Hepatocyte (in vitro differentiated cells): ENCODE measurements around the gene TTC17. TPM values are rescaled to one million over a fixed set of nuclear protein-coding genes. Genes with fewer than 3 reads are reported as not detected.
"Not testable (repeated sequence)": the region's sequence is repeated elsewhere in the genome, so short reads cannot be mapped to it uniquely, and the experiment has no call there.

Experiments used
- DNase-seq: peaks from one replicate; pipeline ENCODE4 v3.0.0-alpha.2; 2016; ENCODE audit warnings: low spot score
- H2AFZ ChIP-seq: fragments of 200-600 bp; sonication (generic); 2 replicates; pipeline ENCODE4 v1.6.0; 2016; ENCODE audit warnings: antibody characterized with exemption, mild to moderate bottlenecking
- H3K27ac ChIP-seq: fragments of 200-600 bp; sonication (generic); 2 replicates; pipeline ENCODE4 v1.5.1; 2016; ENCODE audit warnings: mild to moderate bottlenecking
- H3K27me3 ChIP-seq: fragments of 200-600 bp; sonication (generic); 2 replicates; pipeline ENCODE4 v1.6.1; 2016
- H3K36me3 ChIP-seq: fragments of 200-600 bp; sonication (generic); replicated peaks from 2 replicates; pipeline ENCODE4 v1.5.1; 2016; ENCODE audit warnings: low read depth; ENCODE audit not compliant: insufficient read depth
- H3K4me1 ChIP-seq: fragments of 200-600 bp; sonication (generic); 2 replicates; pipeline ENCODE4 v1.5.1; 2016; ENCODE audit warnings: mild to moderate bottlenecking, moderate library complexity; ENCODE audit not compliant: insufficient read depth
- H3K4me2 ChIP-seq: fragments of 200-600 bp; sonication (generic); 2 replicates; pipeline ENCODE4 v1.6.0; 2016
- H3K4me3 ChIP-seq: fragments of 200-600 bp; sonication (generic); 2 replicates; pipeline ENCODE4 v1.5.1; 2016; ENCODE audit warnings: mild to moderate bottlenecking
- H3K79me2 ChIP-seq: fragments of 200-600 bp; sonication (generic); 2 replicates; pipeline ENCODE4 v1.6.0; 2017; ENCODE audit warnings: mild to moderate bottlenecking
- H3K9me2 ChIP-seq: fragments of 200-600 bp; sonication (generic); replicated peaks from 2 replicates; pipeline ENCODE4 v1.6.0; 2017; ENCODE audit warnings: mild to moderate bottlenecking; ENCODE audit not compliant: insufficient read depth
- H3K9me3 ChIP-seq: fragments of 200-600 bp; sonication (generic); 2 replicates; pipeline ENCODE4 v1.5.1; 2016; ENCODE audit warnings: low read depth, mild to moderate bottlenecking
- H4K20me1 ChIP-seq: fragments of 200-600 bp; sonication (generic); 2 replicates; pipeline ENCODE4 v1.6.0; 2016; ENCODE audit warnings: mild to moderate bottlenecking; ENCODE audit not compliant: insufficient read depth, poor library complexity, severe bottlenecking
- CTCF ChIP-seq: fragments of 200-600 bp; sonication (generic); IDR thresholded peaks from 2 replicates; pipeline ENCODE4 v1.5.1; 2016; ENCODE audit warnings: antibody characterized with exemption, mild to moderate bottlenecking; ENCODE audit not compliant: poor library complexity
- EZH2 ChIP-seq: fragments of 200-600 bp; sonication (generic); IDR thresholded peaks from 2 replicates; pipeline ENCODE4 v1.6.1; 2016; ENCODE audit warnings: antibody characterized with exemption, mild to moderate bottlenecking, borderline replicate concordance
- EZH2phosphoT487 ChIP-seq: fragments of 200-600 bp; sonication (generic); IDR thresholded peaks from one replicate; pipeline ENCODE4 v1.6.1; 2018; ENCODE audit warnings: antibody characterized with exemption, mild to moderate bottlenecking, low read depth, moderate library complexity; ENCODE audit not compliant: unreplicated experiment, severe bottlenecking
- WGBS: methylation state at CpG from one replicate; pipeline ENCODE4 v1.1.6; 2016; ENCODE audit warnings: low lambda C conversion rate; ENCODE audit errors: missing lambda C conversion rate; 5-methylcytosine and 5-hydroxymethylcytosine counted together
- polyA plus RNA-seq: library from polyadenylated mRNA; unstranded; fragments of >200 nt; fragmentation: Nextera tagmentation; extraction: Ambion mirVana; gene quantifications from 2 replicates; pipeline ENCODE4 v1.2.1, GENCODE V29; 2016
- total RNA-seq: library from RNA; depleted of rRNA; stranded (reverse); fragments of >200 nt; gene quantifications from 2 replicates; pipeline ENCODE4 v1.2.3, GENCODE V29; 2014

The TTC17 gene
- total and polyA plus RNA-seq, 2 experiments from 2014 or later = 39.4 to 101 TPM

- no peak for DNase-seq
- Histone ChIP-seq H3K9me3 (no peaks in the 10 kb centered on the region), H2AFZ (no peak overlapping the region), H3K27ac (no peak overlapping the region), H3K79me2 (no peaks in the 10 kb centered on the region), H4K20me1 (no peaks in the 10 kb centered on the region), H3K4me3 (no peak overlapping the region), H3K27me3 (no peaks in the 10 kb centered on the region), H3K4me2 (no peak overlapping the region), H3K36me3 (no peaks in the 10 kb centered on the region), H3K9me2 (no peaks in the 10 kb centered on the region), H3K4me1 (no peaks in the 10 kb centered on the region)
- 93% methylated on average over 3 of the region's 3 CpGs for WGBS
- TF ChIP-seq CTCF = no peak
- no peak for TF ChIP-seq EZH2
- TF ChIP-seq EZH2phosphoT487 = no peak
Observed at GRCh38 chr11:43397251-43397650, 38.5 kb downstream of the TTC17 start.

- Histone ChIP-seq H2AFZ (no peak overlapping the region), H3K9me2 (no peaks in the 10 kb centered on the region), H3K36me3 (no peaks in the 10 kb centered on the region), H4K20me1 (no peaks in the 10 kb centered on the region), H3K27ac (no peak overlapping the region), H3K9me3 (no peaks in the 10 kb centered on the region), H3K27me3 (no peaks in the 10 kb centered on the region), H3K79me2 (no peaks in the 10 kb centered on the region), H3K4me1 (no peaks in the 10 kb centered on the region), H3K4me3 (no peak overlapping the region), H3K4me2 (no peak overlapping the region)
- DNase-seq = no peak
- WGBS = 96% methylated on average over 2 of the region's 2 CpGs
- TF ChIP-seq CTCF = no peak
- no peak for TF ChIP-seq EZH2
- TF ChIP-seq EZH2phosphoT487 = no peak
Observed at GRCh38 chr11:43399983-43400630, 41.4 kb downstream of the TTC17 start.

GRCh38 chr11:43401252-43401651 is 42.5 kb downstream of the TTC17 start:
- H3K4me3 ChIP-seq = no peak overlapping the region
- no peaks in the 10 kb centered on the region for H4K20me1 ChIP-seq
- no peak overlapping the region for H2AFZ ChIP-seq
- H3K9me3 ChIP-seq = no peaks in the 10 kb centered on the region
- H3K4me2 ChIP-seq = no peak overlapping the region
- H3K36me3 ChIP-seq = no peaks in the 10 kb centered on the region
- 92% methylated on average over 6 of the region's 6 CpGs for WGBS
- no peak for DNase-seq
- H3K9me2 ChIP-seq = no peaks in the 10 kb centered on the region
- no peaks in the 10 kb centered on the region for H3K79me2 ChIP-seq
- no peak overlapping the region for H3K27ac ChIP-seq
- TF ChIP-seq EZH2 = no peak
- no peak for TF ChIP-seq CTCF
- no peak for TF ChIP-seq EZH2phosphoT487
- no peaks in the 10 kb centered on the region for H3K27me3 ChIP-seq
- no peaks in the 10 kb centered on the region for H3K4me1 ChIP-seq

GRCh38 chr11:43401811-43402210 is 43.1 kb downstream of the TTC17 start:
- H3K27me3 ChIP-seq, H3K4me2 ChIP-seq, H3K27ac ChIP-seq, H3K79me2 ChIP-seq, DNase-seq, H3K36me3 ChIP-seq, H3K4me3 ChIP-seq, H3K9me3 ChIP-seq, H4K20me1 ChIP-seq, H3K4me1 ChIP-seq, H3K9me2 ChIP-seq, H2AFZ ChIP-seq: not testable (repeated sequence)
- WGBS = 100% methylated on average over 4 of the region's 4 CpGs
